K562 (cell line): Measurements from ENCODE around the gene HCRTR1. TPM values are rescaled to one million over a fixed set of nuclear protein-coding genes. Genes with fewer than 3 reads are reported as not detected.

Experiments
- polyA plus RNA-seq, 8 experiments: library from polyadenylated mRNA; depleted of rRNA in 4 of 8; stranded (reverse) in 5 of 8; unstranded in 3 of 8; fragments of >200 nt; fragmentation: Nextera tagmentation in 2 of 8; fragmentation: Illumina TruSeq in 1 of 8; extraction: Ambion mirVana in 2 of 8; extraction: Trizol in 1 of 8; gene quantifications; 2 replicates each; pipeline versions ENCODE4 v1.2.1 to v1.2.3, GENCODE V29; 2011 to 2014; ENCODE audit warnings: inconsistent platforms in 1 of 8, missing spikeins in 1 of 8
- total RNA-seq, 7 experiments: library from RNA; depleted of rRNA in 6 of 7; stranded (reverse); fragments of >200 nt in 6 of 7; fragmentation: Illumina TruSeq in 2 of 7; extraction: Trizol in 2 of 7; gene quantifications; 2 replicates each; pipeline versions ENCODE4 v1.2.1 to v1.2.3, GENCODE V29; 2011 to 2021; ENCODE audit warnings: low replicate concordance in 1 of 7
- TF ChIP-seq, protein P1 (sequence below): fragments of 200-600 bp; sonication (generic); IDR thresholded peaks from one replicate; pipeline ENCODE4 v1.6.1; 2012; ENCODE audit warnings: mild to moderate bottlenecking, low read depth, low read length, inconsistent platforms

The HCRTR1 gene
- total and polyA plus RNA-seq, 9 of the 15 experiments (the other 6 are each of a cell fraction or from before 2014, with no cell fraction given) = not detected

- TF ChIP-seq, protein P1, sequence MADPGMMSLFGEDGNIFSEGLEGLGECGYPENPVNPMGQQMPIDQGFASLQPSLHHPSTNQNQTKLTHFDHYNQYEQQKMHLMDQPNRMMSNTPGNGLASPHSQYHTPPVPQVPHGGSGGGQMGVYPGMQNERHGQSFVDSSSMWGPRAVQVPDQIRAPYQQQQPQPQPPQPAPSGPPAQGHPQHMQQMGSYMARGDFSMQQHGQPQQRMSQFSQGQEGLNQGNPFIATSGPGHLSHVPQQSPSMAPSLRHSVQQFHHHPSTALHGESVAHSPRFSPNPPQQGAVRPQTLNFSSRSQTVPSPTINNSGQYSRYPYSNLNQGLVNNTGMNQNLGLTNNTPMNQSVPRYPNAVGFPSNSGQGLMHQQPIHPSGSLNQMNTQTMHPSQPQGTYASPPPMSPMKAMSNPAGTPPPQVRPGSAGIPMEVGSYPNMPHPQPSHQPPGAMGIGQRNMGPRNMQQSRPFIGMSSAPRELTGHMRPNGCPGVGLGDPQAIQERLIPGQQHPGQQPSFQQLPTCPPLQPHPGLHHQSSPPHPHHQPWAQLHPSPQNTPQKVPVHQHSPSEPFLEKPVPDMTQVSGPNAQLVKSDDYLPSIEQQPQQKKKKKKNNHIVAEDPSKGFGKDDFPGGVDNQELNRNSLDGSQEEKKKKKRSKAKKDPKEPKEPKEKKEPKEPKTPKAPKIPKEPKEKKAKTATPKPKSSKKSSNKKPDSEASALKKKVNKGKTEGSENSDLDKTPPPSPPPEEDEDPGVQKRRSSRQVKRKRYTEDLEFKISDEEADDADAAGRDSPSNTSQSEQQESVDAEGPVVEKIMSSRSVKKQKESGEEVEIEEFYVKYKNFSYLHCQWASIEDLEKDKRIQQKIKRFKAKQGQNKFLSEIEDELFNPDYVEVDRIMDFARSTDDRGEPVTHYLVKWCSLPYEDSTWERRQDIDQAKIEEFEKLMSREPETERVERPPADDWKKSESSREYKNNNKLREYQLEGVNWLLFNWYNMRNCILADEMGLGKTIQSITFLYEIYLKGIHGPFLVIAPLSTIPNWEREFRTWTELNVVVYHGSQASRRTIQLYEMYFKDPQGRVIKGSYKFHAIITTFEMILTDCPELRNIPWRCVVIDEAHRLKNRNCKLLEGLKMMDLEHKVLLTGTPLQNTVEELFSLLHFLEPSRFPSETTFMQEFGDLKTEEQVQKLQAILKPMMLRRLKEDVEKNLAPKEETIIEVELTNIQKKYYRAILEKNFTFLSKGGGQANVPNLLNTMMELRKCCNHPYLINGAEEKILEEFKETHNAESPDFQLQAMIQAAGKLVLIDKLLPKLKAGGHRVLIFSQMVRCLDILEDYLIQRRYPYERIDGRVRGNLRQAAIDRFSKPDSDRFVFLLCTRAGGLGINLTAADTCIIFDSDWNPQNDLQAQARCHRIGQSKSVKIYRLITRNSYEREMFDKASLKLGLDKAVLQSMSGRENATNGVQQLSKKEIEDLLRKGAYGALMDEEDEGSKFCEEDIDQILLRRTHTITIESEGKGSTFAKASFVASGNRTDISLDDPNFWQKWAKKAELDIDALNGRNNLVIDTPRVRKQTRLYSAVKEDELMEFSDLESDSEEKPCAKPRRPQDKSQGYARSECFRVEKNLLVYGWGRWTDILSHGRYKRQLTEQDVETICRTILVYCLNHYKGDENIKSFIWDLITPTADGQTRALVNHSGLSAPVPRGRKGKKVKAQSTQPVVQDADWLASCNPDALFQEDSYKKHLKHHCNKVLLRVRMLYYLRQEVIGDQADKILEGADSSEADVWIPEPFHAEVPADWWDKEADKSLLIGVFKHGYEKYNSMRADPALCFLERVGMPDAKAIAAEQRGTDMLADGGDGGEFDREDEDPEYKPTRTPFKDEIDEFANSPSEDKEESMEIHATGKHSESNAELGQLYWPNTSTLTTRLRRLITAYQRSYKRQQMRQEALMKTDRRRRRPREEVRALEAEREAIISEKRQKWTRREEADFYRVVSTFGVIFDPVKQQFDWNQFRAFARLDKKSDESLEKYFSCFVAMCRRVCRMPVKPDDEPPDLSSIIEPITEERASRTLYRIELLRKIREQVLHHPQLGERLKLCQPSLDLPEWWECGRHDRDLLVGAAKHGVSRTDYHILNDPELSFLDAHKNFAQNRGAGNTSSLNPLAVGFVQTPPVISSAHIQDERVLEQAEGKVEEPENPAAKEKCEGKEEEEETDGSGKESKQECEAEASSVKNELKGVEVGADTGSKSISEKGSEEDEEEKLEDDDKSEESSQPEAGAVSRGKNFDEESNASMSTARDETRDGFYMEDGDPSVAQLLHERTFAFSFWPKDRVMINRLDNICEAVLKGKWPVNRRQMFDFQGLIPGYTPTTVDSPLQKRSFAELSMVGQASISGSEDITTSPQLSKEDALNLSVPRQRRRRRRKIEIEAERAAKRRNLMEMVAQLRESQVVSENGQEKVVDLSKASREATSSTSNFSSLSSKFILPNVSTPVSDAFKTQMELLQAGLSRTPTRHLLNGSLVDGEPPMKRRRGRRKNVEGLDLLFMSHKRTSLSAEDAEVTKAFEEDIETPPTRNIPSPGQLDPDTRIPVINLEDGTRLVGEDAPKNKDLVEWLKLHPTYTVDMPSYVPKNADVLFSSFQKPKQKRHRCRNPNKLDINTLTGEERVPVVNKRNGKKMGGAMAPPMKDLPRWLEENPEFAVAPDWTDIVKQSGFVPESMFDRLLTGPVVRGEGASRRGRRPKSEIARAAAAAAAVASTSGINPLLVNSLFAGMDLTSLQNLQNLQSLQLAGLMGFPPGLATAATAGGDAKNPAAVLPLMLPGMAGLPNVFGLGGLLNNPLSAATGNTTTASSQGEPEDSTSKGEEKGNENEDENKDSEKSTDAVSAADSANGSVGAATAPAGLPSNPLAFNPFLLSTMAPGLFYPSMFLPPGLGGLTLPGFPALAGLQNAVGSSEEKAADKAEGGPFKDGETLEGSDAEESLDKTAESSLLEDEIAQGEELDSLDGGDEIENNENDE = no peak
Observed at GRCh38 chr1:31624309-31624708, 6.8 kb downstream of the HCRTR1 start (continued).
